Gastrocnemius medialis (tissue), 4 donors: ENCODE results near the gene PCLAF.

Experiments
- POLR2A ChIP-seq, 2 donors: fragments of 450-650 bp; IDR thresholded peaks; one replicate each; pipeline ENCODE4 v1.6.1; 2017; ENCODE audit warnings: antibody characterized with exemption in 2 of 2, mild to moderate bottlenecking in 2 of 2, moderate library complexity in 2 of 2
- TF ChIP-seq, protein P1 (sequence below), 5 experiments: fragments of 450-650 bp in 3 of 5; fragments of 200-600 bp in 2 of 5; sonication (generic) in 2 of 5; IDR thresholded peaks in 4 of 5; conservative IDR thresholded peaks in 1 of 5; 1 replicate in 4 of 5; 2 replicates in 1 of 5; pipeline ENCODE4 v1.5.1; 2016 to 2019; ENCODE audit warnings: antibody characterized with exemption in 5 of 5, mild to moderate bottlenecking in 3 of 5, moderate library complexity in 3 of 5

DNA sequence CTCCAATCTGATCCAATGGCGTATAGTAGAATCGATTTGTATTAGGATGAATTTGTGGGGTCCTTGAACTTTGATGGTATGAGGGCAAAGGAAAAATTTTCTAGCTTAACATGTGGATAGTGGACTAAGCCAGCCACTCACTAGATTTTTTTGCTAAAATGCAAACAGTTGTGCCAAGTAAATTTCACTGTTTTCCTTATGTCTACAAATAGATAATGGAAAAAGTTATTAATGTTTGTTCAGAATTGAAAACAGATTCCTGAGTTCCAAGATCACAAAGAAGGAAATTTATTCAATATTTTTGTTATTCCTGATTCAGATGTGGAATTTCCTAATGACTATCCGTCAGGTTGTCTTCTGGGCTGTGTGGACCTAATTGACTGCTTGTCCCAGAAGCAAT lies 44.0 kb upstream of the PCLAF start:
- TF ChIP-seq POLR2A (IDR thresholded peaks at IDR 0.05): no peak
- TF ChIP-seq, protein P1, sequence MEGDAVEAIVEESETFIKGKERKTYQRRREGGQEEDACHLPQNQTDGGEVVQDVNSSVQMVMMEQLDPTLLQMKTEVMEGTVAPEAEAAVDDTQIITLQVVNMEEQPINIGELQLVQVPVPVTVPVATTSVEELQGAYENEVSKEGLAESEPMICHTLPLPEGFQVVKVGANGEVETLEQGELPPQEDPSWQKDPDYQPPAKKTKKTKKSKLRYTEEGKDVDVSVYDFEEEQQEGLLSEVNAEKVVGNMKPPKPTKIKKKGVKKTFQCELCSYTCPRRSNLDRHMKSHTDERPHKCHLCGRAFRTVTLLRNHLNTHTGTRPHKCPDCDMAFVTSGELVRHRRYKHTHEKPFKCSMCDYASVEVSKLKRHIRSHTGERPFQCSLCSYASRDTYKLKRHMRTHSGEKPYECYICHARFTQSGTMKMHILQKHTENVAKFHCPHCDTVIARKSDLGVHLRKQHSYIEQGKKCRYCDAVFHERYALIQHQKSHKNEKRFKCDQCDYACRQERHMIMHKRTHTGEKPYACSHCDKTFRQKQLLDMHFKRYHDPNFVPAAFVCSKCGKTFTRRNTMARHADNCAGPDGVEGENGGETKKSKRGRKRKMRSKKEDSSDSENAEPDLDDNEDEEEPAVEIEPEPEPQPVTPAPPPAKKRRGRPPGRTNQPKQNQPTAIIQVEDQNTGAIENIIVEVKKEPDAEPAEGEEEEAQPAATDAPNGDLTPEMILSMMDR (IDR thresholded peaks at IDR 0.05 in 4 of 5, conservative IDR thresholded peaks at IDR 0.05 in 1 of 5): no peak
